DMS 273 (cell line): ENCODE results near the gene CTSD.
"Not testable (repeated sequence)": the region's sequence is repeated elsewhere in the genome, so short reads cannot be mapped to it uniquely, and the experiment has no call there.

Source experiments
- DNase-seq: peaks from one replicate; lab custom pipeline; 2025; ENCODE audit not compliant: unreplicated experiment; lab: John Stamatoyannopoulos, UW

Gene CTSD

DNA sequence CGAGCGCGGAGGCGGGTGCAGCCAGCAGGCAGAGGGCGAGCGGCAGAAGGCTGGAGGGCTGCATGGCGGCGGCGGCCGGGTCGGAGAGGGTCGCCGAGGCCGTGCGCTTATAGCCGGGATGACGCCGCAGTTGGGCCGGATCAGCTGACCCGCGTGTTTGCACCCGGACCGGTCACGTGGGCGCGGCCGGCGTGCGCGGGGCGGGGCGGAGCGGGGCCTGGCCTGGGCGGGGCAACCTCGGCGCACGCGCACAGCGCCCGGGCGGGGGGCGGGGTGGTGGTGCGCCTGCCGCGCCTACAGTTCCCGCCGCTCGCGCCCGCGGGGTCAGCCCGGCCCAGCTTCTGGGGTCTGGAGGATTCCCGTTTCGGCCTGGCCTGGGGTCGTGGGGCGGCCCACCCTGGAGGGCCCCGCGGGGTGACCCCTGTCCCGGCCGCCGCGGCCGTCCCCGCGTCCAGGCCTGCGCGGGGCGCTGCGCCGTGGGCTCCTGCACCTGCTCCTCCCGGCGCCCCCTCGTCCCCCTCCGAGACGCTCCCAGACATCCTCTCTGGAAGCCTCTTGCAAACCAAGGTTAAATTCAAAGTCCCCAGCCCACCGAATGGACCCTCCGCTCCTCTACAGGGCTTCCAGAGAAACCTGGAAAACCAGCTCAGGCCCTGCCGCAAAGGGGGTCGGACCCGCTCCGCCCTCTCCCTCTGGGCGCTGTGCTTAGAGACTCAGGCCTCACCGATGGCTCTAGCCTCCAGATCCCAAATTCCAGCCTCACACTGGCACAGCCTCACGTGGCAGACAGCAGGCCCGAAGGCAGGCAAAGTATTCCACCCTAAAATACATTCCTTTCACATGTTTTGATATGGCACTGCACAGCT, at the start of gene CTSD:
CTSD (minus strand) TSS at position 132 of the 866 bp plus-strand sequence; CDS start at position 64, 68 bp downstream.
- DNase-seq: peak; percentile 82

DNA sequence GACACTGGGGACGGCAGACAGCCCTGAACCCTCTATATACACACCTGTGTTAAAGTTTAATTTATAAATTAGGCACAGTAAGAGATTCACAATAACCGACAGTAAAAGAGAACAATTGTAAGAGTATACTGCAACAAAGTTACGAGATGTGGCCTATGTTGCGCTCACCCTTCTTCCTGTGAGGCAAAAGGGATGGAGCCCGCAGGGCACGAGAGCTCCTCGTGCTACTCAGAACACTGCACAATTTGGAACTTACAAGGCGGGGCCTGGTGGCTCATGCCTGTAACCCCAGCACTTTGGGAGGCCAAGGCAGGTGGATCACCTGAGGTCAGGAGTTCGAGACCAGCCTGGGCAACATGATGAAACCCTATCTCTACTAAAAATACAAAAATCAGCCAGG, 49.6 kb upstream of the CTSD start:
- not testable (repeated sequence) for DNase-seq

DNA sequence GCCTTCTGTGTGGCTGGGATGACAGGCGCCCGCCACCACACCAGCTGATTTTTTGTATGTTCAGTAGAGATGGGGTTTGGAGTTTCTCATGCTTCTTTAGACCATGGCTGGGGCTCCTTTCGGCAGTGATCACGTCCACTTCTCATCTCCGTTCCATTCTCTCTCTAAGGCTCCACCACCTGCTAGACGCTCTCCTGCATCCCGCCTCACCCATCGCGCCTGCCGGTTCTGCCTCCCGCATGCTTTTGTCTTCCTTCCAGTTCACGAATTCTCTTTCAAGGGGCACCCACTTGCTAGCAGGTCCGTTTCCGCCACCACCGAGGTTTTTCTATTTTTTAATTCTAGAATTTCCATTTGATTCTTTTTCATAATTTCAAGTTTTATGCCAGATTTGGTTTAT, 49.1 kb upstream of the CTSD start:
- DNase-seq: no peak

DNA sequence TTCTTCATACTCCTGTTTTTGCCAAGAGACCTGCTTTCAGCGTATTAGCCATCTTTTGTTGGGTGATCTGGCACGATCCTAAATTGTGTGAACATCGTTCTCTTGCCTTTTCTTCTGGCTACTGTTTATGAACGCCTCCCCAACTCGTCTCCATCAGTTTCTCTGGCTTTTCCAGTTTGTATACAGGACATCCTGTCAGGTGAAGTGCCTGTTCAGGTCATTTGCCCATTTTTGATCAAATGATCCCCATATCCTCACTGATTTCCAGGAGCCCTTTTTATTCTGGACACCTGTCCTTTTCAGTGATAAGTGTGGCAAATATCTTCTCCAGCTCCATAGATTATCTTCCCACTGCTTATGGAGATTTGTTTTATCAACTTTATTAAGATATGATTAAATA, 48.5 kb upstream of the CTSD start:
- no peak for DNase-seq

DNA sequence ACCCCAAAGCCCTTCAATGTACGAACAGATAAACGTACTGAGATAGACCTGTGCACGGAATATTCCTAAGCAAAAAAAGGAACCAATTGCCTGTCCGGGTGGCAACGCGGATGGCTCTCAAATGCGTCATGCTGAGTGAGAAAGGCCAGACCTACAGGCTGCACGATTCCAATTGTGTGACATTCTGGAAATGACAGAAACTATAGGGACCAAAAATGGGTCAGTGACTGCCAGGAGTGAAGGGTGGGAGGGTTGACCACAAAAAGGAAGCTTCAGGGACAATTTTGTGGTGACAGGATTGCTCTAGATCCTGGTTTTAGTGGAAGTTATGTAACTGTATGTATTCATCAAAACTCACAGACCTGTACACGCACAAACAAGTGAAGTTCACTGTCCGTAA, 47.0 kb upstream of the CTSD start:
- DNase-seq: no peak

DNA sequence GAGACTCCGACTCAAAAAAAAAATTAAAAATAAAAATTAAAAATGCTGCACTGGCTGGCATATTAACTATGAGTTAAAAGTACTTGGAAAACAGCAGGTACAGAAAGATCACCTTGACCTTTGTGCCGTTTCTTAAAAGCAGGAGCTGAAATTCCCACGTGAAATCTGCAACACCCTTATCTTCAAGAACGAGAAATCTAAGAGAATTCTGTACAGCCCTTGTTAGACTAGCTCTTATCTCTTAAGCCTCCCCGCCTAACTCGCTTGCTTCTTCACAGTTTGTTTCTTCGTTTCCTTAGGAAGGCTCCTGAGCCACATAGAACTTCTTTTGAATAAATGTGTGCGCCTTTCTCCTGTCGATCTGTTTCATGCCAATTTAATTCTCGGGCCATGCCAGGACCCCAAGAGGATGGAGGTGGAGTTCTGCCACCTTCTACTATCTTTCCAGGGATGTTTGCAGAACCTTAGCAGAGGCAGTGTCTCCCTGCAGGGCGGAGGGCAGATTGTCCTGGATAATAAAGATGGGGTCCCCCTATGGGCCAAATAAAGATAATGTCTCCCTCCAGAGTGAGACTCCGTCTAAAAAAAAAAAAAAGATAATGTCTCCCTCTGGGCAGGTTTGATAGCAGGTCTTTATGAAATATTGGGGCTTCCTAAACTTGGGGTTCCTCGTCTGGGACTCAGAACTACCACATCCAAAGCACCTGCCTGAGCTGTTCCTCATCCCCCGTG, 43.7 kb upstream of the CTSD start:
- DNase-seq: no peak

DNA sequence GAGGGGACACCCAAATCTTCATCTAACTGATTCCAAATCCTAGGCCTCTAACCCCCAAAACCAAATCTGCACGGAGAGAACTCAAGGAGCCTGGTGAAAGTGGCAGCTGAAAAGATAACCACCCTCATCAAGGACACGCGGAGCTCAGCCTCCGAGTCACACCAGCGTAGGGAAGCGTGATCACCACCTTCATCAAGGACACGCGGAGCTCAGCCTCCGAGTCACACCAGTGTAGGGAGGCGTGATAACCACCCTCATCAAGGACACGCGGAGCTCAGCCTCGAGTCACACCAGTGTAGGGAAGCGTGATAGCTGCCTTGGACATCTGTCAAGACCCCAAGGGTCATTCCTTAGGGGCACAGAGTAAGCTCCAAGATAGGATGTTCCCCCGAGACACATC, 41.8 kb upstream of the CTSD start:
- no peak for DNase-seq

DNA sequence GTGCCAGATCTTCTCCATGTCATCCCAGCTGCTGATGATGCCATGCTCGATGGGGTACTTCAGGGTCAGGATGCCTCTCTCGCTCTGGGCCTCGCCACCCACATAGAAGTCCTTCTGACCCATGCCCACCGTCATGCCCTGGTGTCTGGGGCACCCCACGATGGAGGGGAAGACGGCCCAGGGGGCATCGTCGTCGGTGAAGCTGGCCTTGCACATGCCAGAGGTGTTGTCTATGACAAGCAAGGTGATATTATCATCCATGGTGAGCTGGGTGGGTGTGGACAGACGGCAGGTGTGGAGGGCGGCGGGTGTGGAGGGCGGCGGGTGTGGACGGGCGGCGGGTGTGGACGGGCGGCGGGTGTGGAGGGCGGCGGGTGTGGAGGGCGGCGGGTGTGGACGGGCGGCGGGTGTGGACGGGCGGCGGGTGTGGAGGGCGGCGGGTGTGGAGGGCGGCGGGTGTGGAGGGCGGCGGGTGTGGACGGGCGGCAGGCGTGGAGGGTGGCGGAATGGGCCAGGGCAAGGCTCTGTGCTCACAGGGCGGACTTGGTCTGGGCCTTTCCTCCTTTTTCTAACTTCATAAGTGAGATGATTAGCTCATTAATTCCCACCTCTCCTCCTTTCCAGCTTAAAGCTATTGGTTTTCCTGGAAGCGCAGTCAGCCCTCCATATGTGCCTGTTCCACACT, 40.2 kb upstream of the CTSD start:
- DNase-seq: not testable (repeated sequence)

DNA sequence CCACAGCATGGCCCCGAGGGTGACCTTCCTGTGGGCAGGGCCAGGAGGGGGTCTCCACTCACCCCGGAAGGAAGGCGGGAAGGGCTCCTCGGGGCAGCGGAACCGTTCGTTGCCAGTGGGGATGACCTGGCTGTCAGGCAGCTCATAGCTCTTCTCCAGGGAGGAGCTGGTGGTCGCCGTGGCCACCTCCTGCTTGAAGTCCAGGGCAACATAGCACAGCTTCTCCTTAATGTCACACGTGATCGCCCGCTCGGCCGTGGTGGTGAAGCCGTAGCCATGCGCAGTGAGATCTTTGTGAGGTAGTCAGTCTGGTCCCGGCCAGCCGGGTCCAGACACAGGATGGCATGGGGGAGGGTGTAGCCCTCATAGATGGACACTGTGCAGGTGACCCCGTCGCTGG, 39.5 kb upstream of the CTSD start:
- no peak for DNase-seq

DNA sequence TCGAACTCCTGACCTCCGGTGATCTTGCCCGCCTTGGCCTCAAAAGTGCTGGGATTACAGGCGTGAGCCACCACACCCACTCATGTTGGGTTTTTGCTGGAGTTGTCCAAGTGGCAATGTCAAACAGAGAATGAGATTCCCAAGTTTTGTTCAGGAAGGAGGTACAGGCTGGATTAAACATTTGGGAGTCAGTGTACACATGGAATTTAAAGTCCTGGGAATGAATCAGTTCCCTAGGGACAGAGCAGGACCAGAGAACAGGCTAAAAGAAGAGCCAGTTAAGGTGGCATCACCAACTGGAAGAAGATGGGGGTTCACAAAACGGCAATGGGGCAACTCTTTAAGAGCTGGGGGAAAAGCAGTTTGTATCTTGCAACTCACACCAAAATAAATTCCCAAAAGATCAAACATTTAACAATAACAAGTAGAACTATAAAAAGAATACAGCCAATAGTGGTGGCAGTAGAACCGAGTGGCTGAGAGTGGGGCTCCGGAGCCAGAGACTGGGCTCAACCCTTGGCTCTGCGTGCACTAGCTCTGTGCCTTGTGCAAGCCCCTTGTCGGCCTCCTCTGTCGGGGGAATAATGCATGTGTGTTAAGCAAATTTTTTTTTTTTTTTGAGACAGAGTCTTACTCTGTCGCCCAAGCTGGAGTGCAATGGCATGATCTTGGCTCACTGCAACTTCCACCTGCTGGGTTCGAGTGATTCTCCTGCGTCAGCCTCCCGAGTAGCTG, 33.8 kb upstream of the CTSD start:
- no peak for DNase-seq

DNA sequence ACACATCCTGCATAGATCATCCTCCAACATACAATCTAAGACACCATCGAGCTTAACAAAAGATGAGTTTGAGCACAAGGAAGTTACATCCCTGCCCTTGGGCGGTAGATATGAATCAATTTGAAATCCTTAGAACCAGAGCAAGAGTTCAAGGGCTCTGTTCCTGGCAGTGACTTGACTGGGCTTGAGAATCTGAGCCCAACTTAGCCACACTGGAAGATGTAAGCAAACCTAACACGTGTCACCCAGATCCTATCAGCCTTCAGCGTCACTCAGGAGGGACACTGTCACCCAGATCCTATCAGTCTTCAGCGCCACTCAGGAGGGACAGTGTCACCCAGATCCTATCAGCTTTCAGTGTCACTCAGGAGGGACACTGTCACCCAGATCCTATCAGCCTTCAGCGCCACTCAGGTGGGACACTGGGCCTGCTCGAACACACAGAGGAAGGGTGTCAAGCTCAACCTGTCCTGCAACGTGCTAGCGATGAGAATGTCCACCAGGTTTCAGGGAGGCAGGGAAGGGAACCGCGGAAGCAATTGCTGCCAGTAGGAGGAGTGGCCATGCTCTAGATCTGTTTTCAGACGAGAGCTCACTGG, 32.8 kb upstream of the CTSD start:
- DNase-seq: no peak

DNA sequence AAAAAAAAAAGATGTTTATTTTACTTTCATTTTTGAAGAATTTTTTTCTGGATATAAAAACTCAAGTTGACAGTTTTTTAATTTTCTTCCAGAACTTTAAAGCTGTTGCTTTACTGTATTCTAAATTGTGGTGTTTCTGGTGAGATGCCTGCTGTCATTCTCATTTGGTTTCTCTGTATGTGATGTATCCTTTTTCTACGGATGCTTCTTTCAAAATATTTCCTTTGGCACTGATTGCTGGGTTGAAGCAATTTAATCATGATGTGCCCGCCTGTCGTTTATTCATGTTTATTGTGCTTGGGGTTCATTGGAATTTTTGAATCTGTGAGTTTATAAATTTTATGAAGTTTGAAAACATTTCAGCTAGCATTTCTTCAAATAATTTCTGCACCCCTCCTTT, 29.4 kb upstream of the CTSD start:
- DNase-seq: no peak

DNA sequence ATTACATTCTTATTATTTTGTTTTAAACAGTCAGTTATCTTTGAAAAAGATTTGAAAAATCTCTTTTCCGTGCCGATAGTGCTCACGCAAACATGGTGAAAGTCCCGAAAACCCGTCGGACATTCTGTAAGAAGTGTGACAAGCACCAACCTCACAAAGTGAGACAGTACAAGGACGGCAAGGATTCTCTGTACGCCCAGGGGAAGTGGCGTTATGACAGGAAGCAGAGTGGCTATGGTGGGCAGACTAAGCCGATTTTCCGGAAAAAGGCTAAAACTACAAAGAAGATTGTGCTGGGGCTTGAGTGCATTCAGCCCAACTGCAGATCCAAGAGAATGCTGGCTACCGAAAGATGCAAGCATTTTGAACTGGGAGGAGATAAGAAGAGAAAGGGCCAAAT, 28.7 kb upstream of the CTSD start:
- DNase-seq: no peak

DNA sequence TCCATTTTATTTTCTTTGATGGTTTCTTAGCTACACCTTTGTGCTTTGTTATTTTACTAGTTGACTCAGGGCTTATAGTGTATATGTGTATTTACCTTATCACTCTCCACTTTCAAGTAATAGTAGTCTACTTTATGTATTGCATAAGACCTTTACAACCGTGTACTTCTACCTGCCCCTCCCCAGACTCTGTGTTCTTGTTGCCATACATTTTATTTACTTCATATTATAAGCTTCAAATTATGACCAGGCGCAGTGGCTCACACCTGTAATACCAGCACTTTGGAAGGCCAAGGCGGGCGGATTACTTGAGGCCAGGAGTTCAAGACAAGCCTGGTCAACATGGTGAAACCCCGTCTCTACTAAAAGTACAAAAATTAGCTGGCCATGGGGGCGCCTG, 28.2 kb upstream of the CTSD start:
- no peak for DNase-seq

DNA sequence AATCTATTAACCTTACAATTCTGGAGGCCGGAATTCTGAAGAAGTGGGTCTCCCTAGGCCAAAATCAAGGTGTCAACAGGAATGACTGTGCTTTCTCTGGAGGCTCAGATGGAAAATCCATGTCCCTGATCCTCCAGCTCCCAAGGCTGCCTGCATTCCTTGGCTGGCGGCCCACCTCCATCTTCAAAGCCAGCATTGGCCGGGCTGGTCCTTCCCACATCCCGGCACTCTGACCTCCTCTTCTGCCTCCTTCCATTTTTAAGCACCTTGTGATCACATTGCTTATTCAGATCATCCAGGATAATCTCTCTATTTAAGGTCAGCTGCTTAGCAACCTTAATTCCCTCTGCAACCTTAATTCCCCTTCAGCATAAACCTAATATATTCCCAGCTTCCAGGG, 22.7 kb upstream of the CTSD start:
- no peak for DNase-seq

DNA sequence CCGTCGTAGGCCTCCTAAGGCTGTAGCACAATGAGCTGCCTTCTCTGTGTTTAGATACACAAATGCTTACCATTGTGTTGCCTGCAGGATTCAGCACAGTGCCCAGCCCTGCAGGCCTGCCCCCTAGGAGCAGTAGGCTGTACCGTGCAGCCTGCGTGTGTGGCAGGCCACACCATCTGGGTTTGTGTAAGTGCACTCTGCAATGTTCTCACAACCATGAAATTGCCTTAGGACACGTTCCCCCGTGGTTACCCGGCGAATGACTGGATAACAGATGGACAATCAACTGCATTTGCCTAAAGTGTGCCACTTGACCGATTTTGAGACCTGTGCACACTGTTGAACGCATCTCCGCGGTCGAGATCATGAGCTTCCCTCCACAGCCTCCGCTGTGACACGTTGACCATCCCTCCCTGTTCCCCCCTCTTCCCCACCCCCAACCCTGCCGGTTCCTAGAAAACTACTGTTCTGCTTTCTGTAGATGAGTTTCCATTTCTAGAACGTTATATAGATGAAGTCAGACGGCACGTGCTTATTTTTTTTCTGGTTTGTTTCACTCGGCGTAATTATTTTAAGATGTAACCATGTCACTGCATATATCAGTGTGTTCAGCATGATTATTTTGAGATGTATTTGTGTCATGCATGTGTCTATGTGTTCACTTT, 22.2 kb upstream of the CTSD start:
- no peak for DNase-seq

DNA sequence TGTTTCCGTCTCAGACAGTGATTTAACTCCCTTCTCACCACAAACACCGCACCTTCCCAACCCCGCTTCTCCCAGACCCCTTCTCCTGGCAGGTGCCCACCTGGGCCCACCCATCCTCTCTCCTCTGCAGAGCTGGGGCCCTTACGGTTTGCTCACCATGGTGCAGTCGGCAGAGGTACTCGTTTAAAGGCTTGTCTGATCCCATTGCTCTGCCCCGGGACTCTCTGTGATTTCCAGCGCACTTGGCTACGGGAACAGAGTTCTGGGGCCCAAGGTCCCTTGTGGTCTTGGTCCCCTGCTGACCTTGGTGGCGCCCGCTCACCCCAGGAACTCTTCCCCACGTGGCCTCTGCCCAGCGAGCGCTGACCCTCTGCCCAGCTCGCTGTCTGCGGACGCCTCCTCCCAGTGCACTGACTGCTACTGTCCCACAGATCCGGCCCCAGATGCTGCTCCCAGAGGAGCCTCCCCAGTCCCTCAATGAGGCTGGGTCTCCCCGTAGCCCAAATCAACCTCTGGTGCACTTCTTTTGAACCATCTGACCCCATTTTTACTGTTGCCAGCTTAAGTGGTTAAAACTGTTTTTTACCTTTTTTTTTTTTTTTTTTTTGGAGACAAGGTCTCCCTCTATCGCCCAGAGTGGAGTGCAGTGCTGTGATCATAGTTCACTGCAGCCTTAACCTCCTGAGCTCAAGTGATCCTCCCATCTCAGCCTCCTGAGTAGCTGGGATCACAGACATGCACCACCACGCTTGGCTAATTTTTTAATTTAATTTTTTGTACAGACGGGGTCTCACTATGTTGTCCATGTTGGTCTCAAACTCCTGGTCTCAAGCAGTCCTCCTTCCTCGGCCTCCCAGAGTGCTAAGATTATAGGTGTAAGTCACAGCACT, 21.3 kb upstream of the CTSD start:
- DNase-seq: no peak

DNA sequence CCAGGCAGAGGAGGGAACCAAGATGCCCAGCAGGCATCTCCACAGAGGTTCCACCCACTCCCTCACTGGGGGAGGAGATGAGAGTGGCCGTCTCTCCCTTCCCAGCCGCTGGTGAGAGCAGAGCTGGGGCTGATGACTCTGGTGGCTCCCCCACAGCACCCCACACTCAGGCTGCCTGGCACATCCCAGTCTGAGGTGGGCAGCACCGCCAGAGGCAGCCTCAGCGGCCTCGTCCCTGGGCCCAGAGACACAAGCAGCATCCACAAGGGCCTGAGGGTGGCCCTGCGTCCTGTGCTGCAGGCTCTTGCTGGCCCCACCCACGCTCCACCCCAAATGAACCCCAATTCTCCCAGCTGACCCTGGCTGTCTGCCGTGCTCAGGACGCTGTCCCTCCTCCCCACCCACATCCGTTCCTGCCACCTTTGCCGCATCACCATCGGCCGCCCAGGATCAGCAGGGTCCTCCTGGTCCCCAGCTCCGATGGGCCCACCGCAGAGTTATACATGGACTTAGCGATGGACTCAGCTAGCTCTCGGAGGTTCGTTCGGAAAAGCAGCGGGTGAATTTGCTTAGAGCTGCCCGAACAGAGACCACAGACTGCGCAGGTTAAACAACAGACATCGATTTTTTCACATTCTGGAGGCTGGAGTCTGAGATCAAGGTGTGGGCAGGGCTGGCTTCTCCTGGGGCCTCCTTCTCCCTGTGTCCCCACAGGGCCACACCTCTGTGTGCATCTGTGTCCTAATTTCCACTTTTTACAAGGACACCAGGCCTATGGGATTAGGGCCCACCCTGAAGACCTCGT, 20.2 kb upstream of the CTSD start:
- DNase-seq: no peak
